ENCODE data around the gene FAM200B.

GRCh38 chr4:15655223-15656037, 26.2 kb upstream of the FAM200B start, which contains the start of gene FBXL5:
- TF ChIP-seq CTCF (conservative IDR thresholded peaks at IDR 0.05; ENCODE audit: low read depth, low read length), result no peak
- TF ChIP-seq POLR2A (IDR thresholded peaks at IDR 0.05; ENCODE audit: low read depth, low read length), result no peak; the same call in 1 of the 2 replicates
- TF ChIP-seq, protein P1, sequence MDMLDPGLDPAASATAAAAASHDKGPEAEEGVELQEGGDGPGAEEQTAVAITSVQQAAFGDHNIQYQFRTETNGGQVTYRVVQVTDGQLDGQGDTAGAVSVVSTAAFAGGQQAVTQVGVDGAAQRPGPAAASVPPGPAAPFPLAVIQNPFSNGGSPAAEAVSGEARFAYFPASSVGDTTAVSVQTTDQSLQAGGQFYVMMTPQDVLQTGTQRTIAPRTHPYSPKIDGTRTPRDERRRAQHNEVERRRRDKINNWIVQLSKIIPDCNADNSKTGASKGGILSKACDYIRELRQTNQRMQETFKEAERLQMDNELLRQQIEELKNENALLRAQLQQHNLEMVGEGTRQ (IDR thresholded peaks at IDR 0.05; ENCODE audit: low read depth, low read length), result peak; percentile 97
- TF ChIP-seq MXI1 (IDR thresholded peaks at IDR 0.05; ENCODE audit: borderline replicate concordance, low read depth, low read length), result 0 out of 2 replicates have a peak, but pooled peaks have one; percentile 26
- no peak for TF ChIP-seq RAD21 (IDR thresholded peaks at IDR 0.05; ENCODE audit: low read length)
- no peak for TF ChIP-seq SMC3 (IDR thresholded peaks at IDR 0.05; ENCODE audit: low read depth, low read length)
- TF ChIP-seq CHD1 (IDR thresholded peaks at IDR 0.05; ENCODE audit: low read depth, low read length), result no peak
- peak; percentile 41; the same call in 1 of the 2 replicates for TF ChIP-seq BHLHE40 (IDR thresholded peaks at IDR 0.05; ENCODE audit: low read depth, low read length)
- no peak for TF ChIP-seq RFX5 (IDR thresholded peaks at IDR 0.05; ENCODE audit: low read depth, low read length)
- TF ChIP-seq, protein P2, sequence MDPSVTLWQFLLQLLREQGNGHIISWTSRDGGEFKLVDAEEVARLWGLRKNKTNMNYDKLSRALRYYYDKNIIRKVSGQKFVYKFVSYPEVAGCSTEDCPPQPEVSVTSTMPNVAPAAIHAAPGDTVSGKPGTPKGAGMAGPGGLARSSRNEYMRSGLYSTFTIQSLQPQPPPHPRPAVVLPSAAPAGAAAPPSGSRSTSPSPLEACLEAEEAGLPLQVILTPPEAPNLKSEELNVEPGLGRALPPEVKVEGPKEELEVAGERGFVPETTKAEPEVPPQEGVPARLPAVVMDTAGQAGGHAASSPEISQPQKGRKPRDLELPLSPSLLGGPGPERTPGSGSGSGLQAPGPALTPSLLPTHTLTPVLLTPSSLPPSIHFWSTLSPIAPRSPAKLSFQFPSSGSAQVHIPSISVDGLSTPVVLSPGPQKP (IDR thresholded peaks at IDR 0.05; ENCODE audit: borderline replicate concordance, low read depth, low read length), result no peak
- no peak for TF ChIP-seq RCOR1 (IDR thresholded peaks at IDR 0.05; ENCODE audit: insufficient replicate concordance, low read length)
- no peak for TF ChIP-seq MAZ (IDR thresholded peaks at IDR 0.05; ENCODE audit: borderline replicate concordance, low read depth, low read length)
- no peak for TF ChIP-seq CEBPB (IDR thresholded peaks at IDR 0.05; ENCODE audit: low read depth, low read length)

All from IMR-90 (cell line).